Breast epithelium (tissue), 3 donors: Measurements from ENCODE around the gene NCKAP5.

ENCODE experiments used
- POLR2A ChIP-seq: fragments of 450-650 bp; IDR thresholded peaks from one replicate; pipeline ENCODE4 v1.6.1; 2016; ENCODE audit warnings: antibody characterized with exemption, mild to moderate bottlenecking, moderate library complexity
- POLR2AphosphoS5 ChIP-seq, 3 donors: sonication (generic); formaldehyde crosslinking; IDR thresholded peaks; one replicate each; pipeline ENCODE4 v1.6.1; 2017; ENCODE audit warnings: antibody characterized with exemption in 3 of 3
- TF ChIP-seq, protein P1 (sequence below), 3 donors: fragments of 450-650 bp; IDR thresholded peaks; one replicate each; pipeline ENCODE4 v1.5.1; 2016 to 2017; ENCODE audit warnings: antibody characterized with exemption in 3 of 3, mild to moderate bottlenecking in 3 of 3, moderate library complexity in 3 of 3

DNA sequence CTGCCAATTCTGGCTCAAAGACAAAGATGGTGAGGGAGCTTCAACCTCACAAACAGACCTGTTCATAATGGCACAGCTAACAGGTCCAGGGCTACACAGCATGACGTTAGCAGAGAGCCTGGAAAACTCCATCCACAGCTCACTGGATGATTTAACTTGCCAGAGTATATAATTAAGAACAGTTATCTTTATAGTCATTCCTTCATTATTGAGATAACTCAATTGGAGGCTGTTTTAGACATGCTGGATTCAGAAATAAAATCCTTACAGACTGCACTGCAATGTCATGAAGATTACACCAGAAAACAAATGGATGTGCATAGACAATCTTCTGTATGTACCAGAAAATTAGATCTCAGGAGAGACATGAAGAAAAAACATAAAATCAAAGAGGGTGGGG is 843.1 kb downstream of the NCKAP5 start:
- TF ChIP-seq, protein P1, sequence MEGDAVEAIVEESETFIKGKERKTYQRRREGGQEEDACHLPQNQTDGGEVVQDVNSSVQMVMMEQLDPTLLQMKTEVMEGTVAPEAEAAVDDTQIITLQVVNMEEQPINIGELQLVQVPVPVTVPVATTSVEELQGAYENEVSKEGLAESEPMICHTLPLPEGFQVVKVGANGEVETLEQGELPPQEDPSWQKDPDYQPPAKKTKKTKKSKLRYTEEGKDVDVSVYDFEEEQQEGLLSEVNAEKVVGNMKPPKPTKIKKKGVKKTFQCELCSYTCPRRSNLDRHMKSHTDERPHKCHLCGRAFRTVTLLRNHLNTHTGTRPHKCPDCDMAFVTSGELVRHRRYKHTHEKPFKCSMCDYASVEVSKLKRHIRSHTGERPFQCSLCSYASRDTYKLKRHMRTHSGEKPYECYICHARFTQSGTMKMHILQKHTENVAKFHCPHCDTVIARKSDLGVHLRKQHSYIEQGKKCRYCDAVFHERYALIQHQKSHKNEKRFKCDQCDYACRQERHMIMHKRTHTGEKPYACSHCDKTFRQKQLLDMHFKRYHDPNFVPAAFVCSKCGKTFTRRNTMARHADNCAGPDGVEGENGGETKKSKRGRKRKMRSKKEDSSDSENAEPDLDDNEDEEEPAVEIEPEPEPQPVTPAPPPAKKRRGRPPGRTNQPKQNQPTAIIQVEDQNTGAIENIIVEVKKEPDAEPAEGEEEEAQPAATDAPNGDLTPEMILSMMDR (IDR thresholded peaks at IDR 0.05): no peak
- TF ChIP-seq POLR2A (no peak), POLR2AphosphoS5 (IDR thresholded peaks at IDR 0.05) (no peak)
